Prostate gland (tissue), 2 donors: ENCODE data around the gene CYTH4. TPM values are rescaled to one million over a fixed set of nuclear protein-coding genes. Genes with fewer than 3 reads are reported as not detected.

Experiments
- DNase-seq: peaks from one replicate; pipeline ENCODE4 v3.0.0-alpha.2; 2019; ENCODE audit warnings: low spot score
- H3K27ac ChIP-seq, 2 donors: fragments of 200-600 bp; sonication (generic); 2 replicates each; pipeline ENCODE4 v1.5.1; 2017 to 2019
- H3K27me3 ChIP-seq: fragments of 200-600 bp; sonication (generic); replicated peaks from 2 replicates; pipeline ENCODE4 v1.5.1; 2019; ENCODE audit not compliant: insufficient read depth
- H3K36me3 ChIP-seq, 2 donors: fragments of 200-600 bp; sonication (generic); 1 replicate in 1 of 2; 2 replicates in 1 of 2; pipeline versions ENCODE4 v1.5.1 to v1.8.1; 2017 to 2019
- H3K4me1 ChIP-seq: fragments of 200-600 bp; sonication (generic); replicated peaks from 2 replicates; pipeline ENCODE4 v1.5.1; 2019
- H3K4me3 ChIP-seq, 2 donors: fragments of 200-600 bp; sonication (generic); 2 replicates each; pipeline ENCODE4 v1.5.1; 2017 to 2019
- H3K9me3 ChIP-seq: fragments of 200-600 bp; sonication (generic); 2 replicates; pipeline ENCODE4 v1.5.1; 2017
- CTCF ChIP-seq, 4 experiments: fragments of 200-600 bp in 2 of 4; fragments of 450-650 bp in 2 of 4; sonication (generic) in 2 of 4; IDR thresholded peaks; 1 replicate in 3 of 4; 2 replicates in 1 of 4; pipeline ENCODE4 v1.5.1; 2016 to 2019; ENCODE audit warnings: antibody characterized with exemption in 4 of 4, mild to moderate bottlenecking in 2 of 4, moderate library complexity in 2 of 4
- POLR2A ChIP-seq: fragments of 450-650 bp; IDR thresholded peaks from one replicate; pipeline ENCODE4 v1.6.1; 2016; ENCODE audit warnings: antibody characterized with exemption, mild to moderate bottlenecking
- POLR2AphosphoS5 ChIP-seq: sonication (generic); formaldehyde crosslinking; IDR thresholded peaks from one replicate; pipeline ENCODE4 v1.6.1; 2017; ENCODE audit warnings: antibody characterized with exemption
- WGBS: methylation state at CpG from one replicate; pipeline ENCODE4 v1.1.5; 2018; 5-methylcytosine and 5-hydroxymethylcytosine counted together
- intact Hi-C: fragments of 100-400 bp; cut with DNase I; formaldehyde crosslinking; loops from one replicate; pipeline ENCODE4 v1.14.2; 2022
- total RNA-seq, 2 donors: library from RNA; depleted of rRNA; stranded (reverse); fragments of >200 nt; gene quantifications; one replicate each; pipeline ENCODE4 v1.1.0, GENCODE V29; 2016

CYTH4 gene
- total RNA-seq, 2 donors from 2014 or later: 4.7 to 5.5 TPM

GRCh38 chr22:37329238-37330140 lies 47.2 kb downstream of the CYTH4 start:
- no peaks in the 10 kb centered on the region for H3K4me1 ChIP-seq
- no peak overlapping the region for H3K4me3 ChIP-seq
- H3K27me3 ChIP-seq: peaks cover 15% of the 10 kb centered on the region
- H3K36me3 ChIP-seq: no peaks in the 10 kb centered on the region
- intact Hi-C loops: no loop called here
- no peak for TF ChIP-seq CTCF (IDR thresholded peaks at IDR 0.05)
- no peak for TF ChIP-seq POLR2AphosphoS5
- TF ChIP-seq POLR2A: no peak
- no peak overlapping the region for H3K27ac ChIP-seq
- WGBS: 73% methylated on average over 14 of the region's 14 CpGs
- H3K9me3 ChIP-seq: no peaks in the 10 kb centered on the region
- no peak for DNase-seq

- 65% methylated on average over 9 of the region's 9 CpGs for WGBS
- no peak for TF ChIP-seq POLR2AphosphoS5
- TF ChIP-seq POLR2A: no peak
- TF ChIP-seq CTCF (IDR thresholded peaks at IDR 0.05): no peak
- no peaks in the 10 kb centered on the region for H3K36me3 ChIP-seq
- no peak overlapping the region for H3K4me3 ChIP-seq
- no peaks in the 10 kb centered on the region for H3K9me3 ChIP-seq
- peaks cover 12% of the 10 kb centered on the region for H3K27me3 ChIP-seq
- H3K27ac ChIP-seq: no peak overlapping the region
- no peaks in the 10 kb centered on the region for H3K4me1 ChIP-seq
- intact Hi-C loops: no loop called here
- no peak for DNase-seq
These were observed 48.1 kb downstream of the CYTH4 start for GRCh38 chr22:37330200-37331033.

GRCh38 chr22:37331034-37331428 lies 48.7 kb downstream of the CYTH4 start:
- H3K4me3 ChIP-seq: no peak overlapping the region
- no peaks in the 10 kb centered on the region for H3K36me3 ChIP-seq
- no peak for DNase-seq
- H3K27ac ChIP-seq: no peak overlapping the region
- peaks cover 11% of the 10 kb centered on the region for H3K27me3 ChIP-seq
- intact Hi-C loops: no loop called here
- TF ChIP-seq POLR2AphosphoS5: no peak
- TF ChIP-seq POLR2A: no peak
- no peak for TF ChIP-seq CTCF (IDR thresholded peaks at IDR 0.05)
- WGBS: 30% methylated on average over 7 of the region's 7 CpGs
- H3K9me3 ChIP-seq: no peaks in the 10 kb centered on the region
- H3K4me1 ChIP-seq: no peaks in the 10 kb centered on the region

- WGBS: 80% methylated on average over 9 of the region's 9 CpGs
- Histone ChIP-seq H3K27ac (no peak overlapping the region), H3K4me1 (no peaks in the 10 kb centered on the region), H3K9me3 (no peaks in the 10 kb centered on the region), H3K27me3 (peaks cover 11% of the 10 kb centered on the region), H3K4me3 (no peak overlapping the region), H3K36me3 (no peaks in the 10 kb centered on the region)
- TF ChIP-seq POLR2AphosphoS5 (no peak), CTCF (IDR thresholded peaks at IDR 0.05) (no peak), POLR2A (no peak)
- no peak for DNase-seq
- intact Hi-C loops: no loop called here
These were observed 49.7 kb downstream of the CYTH4 start for GRCh38 chr22:37331856-37332536.
